ENCODE data around the gene RUNX3. TPM values are rescaled to one million over a fixed set of nuclear protein-coding genes. Genes with fewer than 3 reads are reported as not detected.

The RUNX3 gene
- total RNA-seq, 1 experiment from 2014 or later, result 0.33 TPM

- no peaks in the 10 kb centered on the region for H3K9me3 ChIP-seq (ENCODE audit: control insufficient read depth, low read depth, low read length)
- H2BK15ac ChIP-seq (ENCODE audit: low read depth, low read length), result no peak overlapping the region
- no peak overlapping the region for H4K91ac ChIP-seq (ENCODE audit: insufficient read length, low read depth, low read length)
- no peak overlapping the region for H3T11ph ChIP-seq (ENCODE audit: low read length)
- H3K27me3 ChIP-seq (ENCODE audit: insufficient read depth, low read length), result no peaks in the 10 kb centered on the region
- no peaks in the 10 kb centered on the region for H4K20me1 ChIP-seq (ENCODE audit: control insufficient read depth, insufficient read depth, insufficient read length)
- H3K27ac ChIP-seq (ENCODE audit: insufficient read length, low read depth, low read length), result no peak overlapping the region
- no peak for DNase-seq
- H3K18ac ChIP-seq (ENCODE audit: insufficient read length, low read depth, low read length), result no peak overlapping the region
- no peaks in the 10 kb centered on the region for H3K4me1 ChIP-seq (ENCODE audit: insufficient read depth, low read length)
- H3K23me2 ChIP-seq (ENCODE audit: insufficient read length, low read depth, low read length, poor library complexity, severe bottlenecking), result no peaks in the 10 kb centered on the region
- WGBS (ENCODE audit: extremely low coverage, insufficient read length, low lambda C conversion rate), result no CpG with 5 or more reads among the region's 1 CpG
- no peak overlapping the region for H3K56ac ChIP-seq (ENCODE audit: insufficient read length, low read depth, low read length)
- no peaks in the 10 kb centered on the region for H3K79me2 ChIP-seq (ENCODE audit: insufficient read depth, low read length)
- H2AFZ ChIP-seq (ENCODE audit: low read length), result no peak overlapping the region
- H2BK5ac ChIP-seq (ENCODE audit: insufficient read length, low read length), result no peak overlapping the region
- H3K79me1 ChIP-seq (ENCODE audit: insufficient read depth, low read depth, low read length, poor library complexity, severe bottlenecking), result no peaks in the 10 kb centered on the region
- H3K27me3 Mint-ChIP-seq (ENCODE audit: low read depth), result peaks cover under 1% of the 10 kb centered on the region; the same call in 1 of the 2 replicates
- no peak overlapping the region for H3K4me3 Mint-ChIP-seq
- no peaks in the 10 kb centered on the region for H3K36me3 Mint-ChIP-seq (ENCODE audit: insufficient read depth in 1 of 3, low read depth in 3 of 3)
- H3K4ac ChIP-seq (ENCODE audit: low read depth, low read length), result no peak overlapping the region
- H2BK120ac ChIP-seq (ENCODE audit: low read depth, low read length, poor library complexity, severe bottlenecking), result no peak overlapping the region
- H3K14ac ChIP-seq (ENCODE audit: insufficient read depth, low read length), result no peak overlapping the region
- TF ChIP-seq CTCF (conservative IDR thresholded peaks at IDR 0.05), result no peak
- H2BK12ac ChIP-seq (ENCODE audit: insufficient read length, low read depth, low read length), result no peak overlapping the region
- no peak overlapping the region for H2BK20ac ChIP-seq (ENCODE audit: low read depth, low read length, poor library complexity, severe bottlenecking)
- H3K27ac Mint-ChIP-seq, result no peak overlapping the region
- peaks cover 11 to 12% of the 10 kb centered on the region in 2 experiments for H3K4me1 Mint-ChIP-seq
- no peak overlapping the region for H3K23ac ChIP-seq (ENCODE audit: insufficient read length, low read depth, low read length)
- no peak overlapping the region for H4K8ac ChIP-seq (replicated peaks; ENCODE audit: insufficient read length, low read depth, low read length)
- H3K4me2 ChIP-seq (ENCODE audit: insufficient read depth, insufficient read length, low read length), result no peak overlapping the region
- no peak overlapping the region for H4K5ac ChIP-seq (ENCODE audit: insufficient read length, low read depth, low read length)
- no peak overlapping the region for H3K9ac ChIP-seq (ENCODE audit: extremely low read depth, insufficient read length, low read length)
- no peaks in the 10 kb centered on the region; a peak in 1 of 5 replicates for H3K9me3 Mint-ChIP-seq
- no peak overlapping the region for H2AK5ac ChIP-seq (ENCODE audit: insufficient read length, low read length)
These were observed 56.9 kb downstream of the RUNX3 start for GRCh38 chr1:24873148-24873547.

Data from H9 (cell line).